ENCODE results near the gene PPEF2.

- TF ChIP-seq BACH2 (CRISPR knock-in tag; IDR thresholded peaks at IDR 0.05; ENCODE audit: borderline replicate concordance) (no peak), PATZ1 (CRISPR knock-in tag; IDR thresholded peaks at IDR 0.05; ENCODE audit: borderline replicate concordance) (no peak), ESRRG (CRISPR knock-in tag; IDR thresholded peaks at IDR 0.05) (no peak), SNAI2 (CRISPR knock-in tag; IDR thresholded peaks at IDR 0.05) (no peak), ZFP3 (CRISPR knock-in tag; IDR thresholded peaks at IDR 0.05) (no peak), ARNTL (CRISPR knock-in tag; IDR thresholded peaks at IDR 0.05; ENCODE audit: borderline replicate concordance, low read depth) (no peak), OSR1 (CRISPR knock-in tag; IDR thresholded peaks at IDR 0.05) (no peak), ZNF70 (CRISPR knock-in tag; IDR thresholded peaks at IDR 0.05) (no peak), ZFP30 (CRISPR knock-in tag; IDR thresholded peaks at IDR 0.05) (no peak), TCF4 (CRISPR knock-in tag; IDR thresholded peaks at IDR 0.05; ENCODE audit: borderline replicate concordance) (no peak), CREB5 (CRISPR knock-in tag; IDR thresholded peaks at IDR 0.05; ENCODE audit: low read depth) (no peak), CSDC2 (CRISPR knock-in tag; IDR thresholded peaks at IDR 0.05) (no peak), ISL1 (CRISPR knock-in tag; IDR thresholded peaks at IDR 0.05) (no peak), ZNF565 (CRISPR knock-in tag; conservative IDR thresholded peaks at IDR 0.05; ENCODE audit: low read depth) (no peak)
Measured at GRCh38 chr4:75939890-75940691, 37.8 kb upstream of the PPEF2 start.

All from SK-N-SH treated with all-trans-retinoic acid at 6 μM for 48 hours (cell line).